Measurements from ENCODE around the gene PHLPP2. TPM values are rescaled to one million over a fixed set of nuclear protein-coding genes. Genes with fewer than 3 reads are reported as not detected.

The PHLPP2 gene
- total RNA-seq, 2 donors from 2014 or later = 9.9 to 13.3 TPM

DNA sequence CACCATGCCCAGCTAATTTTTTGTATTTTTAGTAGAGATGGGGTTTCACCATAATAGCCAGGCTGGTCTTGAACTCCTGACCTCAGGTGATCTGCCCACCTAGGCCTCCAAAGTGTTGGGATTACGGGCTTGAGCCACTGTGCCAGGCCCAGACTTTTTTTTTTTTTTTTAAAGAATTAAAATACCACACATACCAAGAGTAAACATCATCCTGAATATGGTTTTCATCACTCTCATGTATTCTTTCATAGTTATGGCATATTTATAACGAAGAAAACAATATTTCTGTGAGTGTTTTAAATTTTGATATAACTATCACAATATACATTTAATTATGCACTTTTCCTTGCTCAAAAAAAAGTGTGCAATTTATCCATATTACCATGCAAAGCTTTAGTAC is 50.3 kb downstream of the PHLPP2 start:
- H3K27ac Mint-ChIP-seq = no peak overlapping the region
- H3K4me3 Mint-ChIP-seq = no peak overlapping the region
- H3K36me3 Mint-ChIP-seq (ENCODE audit: insufficient read depth in 2 of 2) = peaks cover 0 to 13% of the 10 kb centered on the region in 2 donors
- H3K27me3 Mint-ChIP-seq (ENCODE audit: low read depth) = no peaks in the 10 kb centered on the region
- no peaks in the 10 kb centered on the region for H3K9me3 Mint-ChIP-seq
- DNase-seq (no peak), ATAC-seq (replicated peaks in 1 of 2) (no peak)
- H3K4me1 Mint-ChIP-seq (ENCODE audit: low read depth) = peaks cover 4% of the 10 kb centered on the region

DNA sequence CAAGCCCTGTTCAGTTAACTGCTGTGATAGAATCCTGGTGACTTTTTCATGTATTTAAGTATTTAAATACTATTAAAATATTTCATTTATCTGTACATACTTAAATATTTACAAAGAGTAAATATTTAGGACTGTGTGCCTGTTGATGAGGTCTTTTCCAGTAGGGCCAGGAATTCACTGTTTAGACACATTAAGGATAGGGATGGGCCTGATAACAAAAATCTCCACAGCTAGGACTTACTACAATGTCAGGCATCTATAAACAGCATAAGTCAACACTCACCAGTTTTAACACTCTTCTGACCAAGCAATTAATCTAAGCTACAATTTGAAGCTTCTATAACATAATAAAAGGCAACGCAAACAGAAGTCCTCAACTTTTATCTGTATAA is 50.9 kb downstream of the PHLPP2 start:
- H3K27me3 Mint-ChIP-seq (ENCODE audit: low read depth) = no peaks in the 10 kb centered on the region
- H3K36me3 Mint-ChIP-seq (ENCODE audit: insufficient read depth in 2 of 2) = peaks cover 0 to 14% of the 10 kb centered on the region in 2 donors
- no peaks in the 10 kb centered on the region for H3K9me3 Mint-ChIP-seq
- DNase-seq (no peak), ATAC-seq (replicated peaks in 1 of 2) (no peak)
- no peak overlapping the region for H3K27ac Mint-ChIP-seq
- H3K4me1 Mint-ChIP-seq (ENCODE audit: low read depth) = peaks cover 4% of the 10 kb centered on the region
- H3K4me3 Mint-ChIP-seq = no peak overlapping the region

DNA sequence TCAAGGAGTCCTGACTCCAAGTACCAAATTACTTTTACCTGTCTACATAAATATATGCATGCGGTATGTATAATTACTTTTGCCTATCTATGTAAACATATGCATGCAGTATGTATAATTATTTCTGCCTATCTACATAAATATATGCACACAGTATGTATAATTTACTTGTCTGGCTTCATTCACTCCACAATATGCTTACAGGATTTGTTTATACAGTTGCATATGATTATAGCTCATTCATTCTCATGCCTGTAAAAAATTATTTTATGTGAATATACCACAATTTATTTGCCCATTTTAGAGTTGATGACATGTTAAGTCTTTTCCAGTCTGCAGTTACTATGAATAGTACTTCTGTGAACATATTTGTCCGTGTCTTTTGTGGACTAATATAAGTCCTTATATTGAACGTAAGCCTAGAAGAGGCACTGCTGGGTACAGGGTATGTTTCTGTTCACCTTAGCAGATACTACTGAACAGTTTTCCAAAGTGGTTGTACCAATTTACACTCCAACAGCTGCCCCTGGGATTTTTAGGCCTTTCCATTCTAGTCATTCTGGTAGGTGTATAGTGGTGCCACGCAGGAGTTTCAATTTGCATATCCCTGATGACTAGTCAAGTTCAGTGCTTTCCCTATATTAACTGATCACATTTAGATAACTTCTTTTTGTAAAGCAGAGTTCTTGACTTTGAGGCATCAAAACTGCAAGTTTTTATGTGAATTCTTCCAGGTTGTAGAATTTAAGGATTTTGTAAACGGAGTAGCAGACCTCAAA is 51.5 kb downstream of the PHLPP2 start:
- Mint-ChIP-seq H3K27ac (no peak overlapping the region), H3K27me3 (ENCODE audit: low read depth) (no peaks in the 10 kb centered on the region), H3K36me3 (ENCODE audit: insufficient read depth in 2 of 2) (peaks cover 0 to 14% of the 10 kb centered on the region in 2 donors), H3K9me3 (no peaks in the 10 kb centered on the region), H3K4me1 (ENCODE audit: low read depth) (peaks cover 4% of the 10 kb centered on the region), H3K4me3 (no peak overlapping the region)
- ATAC-seq (replicated peaks in 1 of 2) = peak in 1 of 2 donors; percentile 66
- DNase-seq = peak in 1 of 2 donors; percentile 8

DNA sequence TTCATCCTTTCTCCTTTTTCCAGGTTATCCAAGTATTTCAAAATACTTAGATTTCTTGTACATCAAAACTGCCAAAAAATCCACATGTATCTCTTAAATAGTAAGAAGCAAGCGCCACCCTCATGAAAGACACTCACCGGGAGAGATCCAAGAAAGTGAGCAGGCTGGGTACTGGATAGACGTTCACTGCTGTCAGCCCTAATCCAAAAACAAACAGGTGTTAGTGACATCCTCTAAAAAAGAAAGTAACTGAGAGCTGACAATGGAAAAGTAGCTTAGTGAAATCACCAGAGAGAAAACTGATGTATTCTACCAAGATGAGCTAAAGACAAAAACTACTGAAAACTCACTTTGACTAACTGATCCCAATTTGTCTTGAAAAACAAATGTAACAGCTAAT is 52.4 kb downstream of the PHLPP2 start:
- Mint-ChIP-seq H3K9me3 (no peaks in the 10 kb centered on the region), H3K36me3 (ENCODE audit: insufficient read depth in 2 of 2) (peaks cover 0 to 13% of the 10 kb centered on the region in 2 donors), H3K27ac (no peak overlapping the region), H3K4me1 (ENCODE audit: low read depth) (peaks cover 4% of the 10 kb centered on the region), H3K27me3 (ENCODE audit: low read depth) (no peaks in the 10 kb centered on the region), H3K4me3 (no peak overlapping the region)
- DNase-seq (no peak), ATAC-seq (replicated peaks in 1 of 2) (no peak)

DNA sequence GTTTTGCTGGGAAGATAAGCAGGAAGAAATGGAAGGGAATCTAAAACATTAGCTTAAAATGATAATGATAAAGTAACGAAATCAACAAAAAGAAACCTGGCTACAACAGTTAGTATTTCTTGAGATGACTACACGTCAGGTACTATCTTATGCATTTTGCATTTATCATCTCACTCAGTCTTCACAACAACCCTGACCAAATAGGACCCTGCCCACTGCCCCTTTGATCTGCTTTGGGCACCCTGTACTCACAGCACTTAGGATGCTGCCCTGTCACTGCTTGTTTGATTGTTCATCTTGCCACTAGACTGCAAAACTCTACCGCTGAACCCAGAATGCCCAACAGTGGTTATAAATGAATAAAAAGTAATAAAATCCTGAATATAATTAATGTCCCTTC is 53.3 kb downstream of the PHLPP2 start:
- peaks cover 0 to 14% of the 10 kb centered on the region in 2 donors for H3K36me3 Mint-ChIP-seq (ENCODE audit: insufficient read depth in 2 of 2)
- no peak overlapping the region for H3K4me3 Mint-ChIP-seq
- no peaks in the 10 kb centered on the region for H3K9me3 Mint-ChIP-seq
- H3K27me3 Mint-ChIP-seq (ENCODE audit: low read depth) = no peaks in the 10 kb centered on the region
- H3K27ac Mint-ChIP-seq = no peak overlapping the region
- DNase-seq (no peak), ATAC-seq (replicated peaks in 1 of 2) (no peak)
- H3K4me1 Mint-ChIP-seq (ENCODE audit: low read depth) = peaks cover 4% of the 10 kb centered on the region

DNA sequence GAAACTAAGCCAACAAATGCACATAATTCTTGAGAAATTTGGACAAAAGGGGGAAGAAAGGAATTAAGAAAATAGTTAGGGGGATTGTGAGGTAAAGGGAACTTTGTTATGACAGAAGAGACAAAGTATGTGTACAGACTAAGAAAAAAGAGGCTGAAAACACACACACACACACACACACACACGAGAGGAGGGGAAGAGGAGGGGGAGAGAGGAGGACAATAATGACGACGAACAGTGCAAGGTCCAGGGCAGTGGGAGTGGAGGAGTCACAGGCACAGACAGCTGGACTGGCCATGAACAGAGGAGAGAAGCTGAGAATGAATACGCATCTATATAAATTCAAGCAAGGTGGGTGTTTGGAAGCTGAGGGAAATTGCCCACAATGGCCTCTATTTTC is 54.0 kb downstream of the PHLPP2 start:
- Mint-ChIP-seq H3K27ac (no peak overlapping the region), H3K9me3 (no peaks in the 10 kb centered on the region), H3K4me3 (no peak overlapping the region), H3K27me3 (ENCODE audit: low read depth) (no peaks in the 10 kb centered on the region), H3K36me3 (ENCODE audit: insufficient read depth in 2 of 2) (peaks cover 0 to 20% of the 10 kb centered on the region in 2 donors), H3K4me1 (ENCODE audit: low read depth) (peaks cover 4% of the 10 kb centered on the region)
- ATAC-seq (replicated peaks in 1 of 2) (no peak), DNase-seq (no peak)

DNA sequence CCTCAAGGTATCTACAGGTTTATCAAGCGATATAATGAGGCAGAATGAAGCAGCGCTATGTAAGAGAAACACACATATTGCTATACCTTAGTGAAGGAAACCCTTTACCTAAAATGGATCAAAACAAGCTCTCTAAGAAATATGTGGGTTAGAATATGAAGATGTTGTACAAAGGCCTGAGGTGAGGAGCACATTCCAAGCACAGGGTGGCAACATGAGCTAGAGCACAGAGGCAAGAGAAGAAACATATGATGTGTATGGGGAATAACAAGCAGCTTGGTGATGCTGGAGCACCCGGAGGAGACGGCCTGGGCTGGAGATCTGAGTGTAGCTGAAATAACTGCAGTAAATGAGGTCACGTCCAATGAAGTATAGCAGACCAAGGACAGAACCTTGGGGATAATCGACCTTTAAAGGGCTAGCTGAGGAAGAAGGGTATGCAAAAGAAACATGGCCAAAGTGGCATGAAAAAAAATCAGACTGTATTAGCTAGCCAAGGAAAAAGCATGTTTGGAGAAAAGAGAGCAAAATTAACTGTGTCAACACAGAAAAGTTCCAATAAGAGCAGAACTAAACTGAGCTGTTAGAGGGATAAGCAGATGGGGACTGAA is 54.5 kb downstream of the PHLPP2 start:
- ATAC-seq (replicated peaks in 1 of 2) (no peak), DNase-seq (no peak)
- Mint-ChIP-seq H3K4me1 (ENCODE audit: low read depth) (peaks cover 4% of the 10 kb centered on the region), H3K27ac (no peak overlapping the region), H3K4me3 (no peak overlapping the region), H3K9me3 (no peaks in the 10 kb centered on the region), H3K27me3 (ENCODE audit: low read depth) (no peaks in the 10 kb centered on the region), H3K36me3 (ENCODE audit: insufficient read depth in 2 of 2) (peaks cover 0 to 20% of the 10 kb centered on the region in 2 donors)

DNA sequence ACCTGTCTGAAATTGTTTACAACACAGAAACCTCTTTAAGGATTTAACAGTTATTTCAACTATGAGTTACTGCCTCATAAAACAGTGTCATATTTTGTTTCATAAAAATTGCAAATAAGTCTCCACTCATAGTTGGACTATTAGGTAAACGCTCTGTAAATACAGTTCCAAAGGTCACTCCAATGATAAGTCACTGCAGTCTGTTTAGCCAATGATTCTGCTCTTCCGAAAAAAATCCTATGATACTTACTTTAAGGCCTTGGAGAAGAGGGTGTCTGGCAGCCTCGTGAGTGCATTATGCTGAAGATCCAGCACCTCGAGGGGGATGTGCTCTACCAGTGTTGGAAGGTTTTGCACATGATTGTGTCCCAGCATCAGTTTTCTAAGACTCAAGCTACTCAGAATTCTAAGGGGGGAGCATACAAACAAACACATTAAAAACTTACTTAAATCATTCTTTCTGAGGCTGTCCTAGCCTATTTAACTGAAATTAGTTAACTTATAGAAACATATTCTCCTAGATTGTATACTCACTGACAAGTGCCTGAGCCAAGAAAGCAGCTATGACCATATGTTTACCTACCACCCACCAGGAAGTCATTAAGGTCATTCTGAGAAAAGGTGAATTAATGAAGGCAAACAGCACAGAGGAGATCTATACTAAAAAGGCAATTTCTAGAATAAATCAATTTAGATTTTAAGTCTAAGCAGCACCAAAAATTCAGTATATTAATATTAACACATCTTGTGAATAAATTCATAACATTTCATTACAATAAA is 57.4 kb downstream of the PHLPP2 start:
- no peak for ATAC-seq (replicated peaks in 1 of 2)
- no peak for DNase-seq
- Mint-ChIP-seq H3K4me3 (no peak overlapping the region), H3K27me3 (ENCODE audit: low read depth) (no peaks in the 10 kb centered on the region), H3K36me3 (ENCODE audit: insufficient read depth in 2 of 2) (peaks cover 0 to 17% of the 10 kb centered on the region in 2 donors), H3K4me1 (ENCODE audit: low read depth) (no peaks in the 10 kb centered on the region), H3K9me3 (no peaks in the 10 kb centered on the region), H3K27ac (no peak overlapping the region)

DNA sequence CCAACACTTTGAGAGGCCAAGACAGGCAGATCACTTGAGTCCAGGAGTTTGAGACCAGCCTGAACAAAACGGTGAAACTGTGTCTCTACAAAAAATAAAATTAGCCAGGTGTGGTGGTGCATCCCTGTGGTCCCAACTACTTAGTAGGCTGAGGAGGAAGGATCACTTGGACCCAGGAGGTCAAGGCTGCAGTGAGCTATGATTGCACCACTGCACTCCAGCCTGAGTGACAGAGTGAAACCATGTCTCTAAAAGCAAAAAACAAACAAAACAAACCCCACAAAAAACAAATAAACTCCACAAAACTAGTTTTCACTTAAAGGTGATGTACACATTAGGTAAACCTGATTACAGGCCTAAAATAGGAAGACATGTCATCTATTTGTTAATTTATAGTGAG is 58.2 kb downstream of the PHLPP2 start:
- DNase-seq (no peak), ATAC-seq (replicated peaks in 1 of 2) (no peak)
- H3K27me3 Mint-ChIP-seq (ENCODE audit: low read depth) = no peaks in the 10 kb centered on the region
- H3K36me3 Mint-ChIP-seq (ENCODE audit: insufficient read depth in 2 of 2) = peaks cover 0 to 14% of the 10 kb centered on the region in 2 donors
- no peaks in the 10 kb centered on the region for H3K9me3 Mint-ChIP-seq
- H3K27ac Mint-ChIP-seq = no peak overlapping the region
- H3K4me3 Mint-ChIP-seq = no peak overlapping the region
- H3K4me1 Mint-ChIP-seq (ENCODE audit: low read depth) = no peaks in the 10 kb centered on the region

DNA sequence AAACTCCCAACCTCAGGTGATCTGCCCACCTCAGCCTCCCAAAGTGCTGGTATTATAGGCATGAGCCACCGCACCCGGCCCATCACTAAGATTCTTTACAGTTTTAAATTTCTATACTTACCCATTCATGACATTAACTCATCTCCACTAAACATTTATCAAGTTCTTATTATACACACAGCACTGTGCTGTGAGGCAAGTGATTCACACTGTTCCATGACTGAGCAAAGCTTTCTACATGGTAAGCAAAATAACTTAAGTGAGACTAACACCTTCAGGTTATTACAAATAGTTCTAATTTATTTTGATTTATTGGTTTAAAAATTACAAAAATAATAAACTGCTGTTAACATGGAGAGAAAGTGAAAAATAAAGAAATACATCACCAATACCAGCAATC is 65.0 kb downstream of the PHLPP2 start:
- H3K36me3 Mint-ChIP-seq (ENCODE audit: insufficient read depth in 2 of 2) = peaks cover 0 to 3% of the 10 kb centered on the region in 2 donors
- H3K27me3 Mint-ChIP-seq (ENCODE audit: low read depth) = no peaks in the 10 kb centered on the region

DNA sequence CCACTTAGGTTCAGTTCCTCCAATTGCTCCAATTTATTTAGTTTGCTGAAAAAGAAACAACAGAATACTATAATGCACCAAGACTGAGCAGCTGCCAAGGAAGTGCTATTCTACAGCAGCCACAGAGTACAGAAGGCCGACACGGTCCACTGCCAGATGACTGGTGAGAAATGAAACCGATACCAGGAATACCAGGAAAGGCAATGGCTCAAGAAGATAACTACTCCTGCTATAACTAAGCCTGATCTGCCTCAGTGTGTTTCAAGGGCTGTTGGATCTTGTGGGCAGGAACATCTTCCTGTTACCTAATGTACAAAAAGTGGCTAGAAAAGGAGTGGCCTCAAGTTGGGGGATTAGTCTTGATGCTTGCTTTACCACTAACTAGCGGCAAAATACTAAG is 65.7 kb downstream of the PHLPP2 start:
- ATAC-seq (replicated peaks in 1 of 2) (no peak), DNase-seq (no peak)
- H3K27me3 Mint-ChIP-seq (ENCODE audit: low read depth) = no peaks in the 10 kb centered on the region
- no peaks in the 10 kb centered on the region for H3K9me3 Mint-ChIP-seq
- no peak overlapping the region for H3K4me3 Mint-ChIP-seq
- peaks cover 0 to 3% of the 10 kb centered on the region in 2 donors for H3K36me3 Mint-ChIP-seq (ENCODE audit: insufficient read depth in 2 of 2)
- no peak overlapping the region for H3K27ac Mint-ChIP-seq
- H3K4me1 Mint-ChIP-seq (ENCODE audit: low read depth) = no peaks in the 10 kb centered on the region

More for the DNA sequence above, 65.0 kb downstream of the PHLPP2 start:
- no peak overlapping the region for H3K27ac Mint-ChIP-seq
- no peaks in the 10 kb centered on the region for H3K4me1 Mint-ChIP-seq (ENCODE audit: low read depth)
- no peaks in the 10 kb centered on the region for H3K9me3 Mint-ChIP-seq
- no peak for ATAC-seq (replicated peaks in 1 of 2)
- DNase-seq = no peak
- no peak overlapping the region for H3K4me3 Mint-ChIP-seq

DNA sequence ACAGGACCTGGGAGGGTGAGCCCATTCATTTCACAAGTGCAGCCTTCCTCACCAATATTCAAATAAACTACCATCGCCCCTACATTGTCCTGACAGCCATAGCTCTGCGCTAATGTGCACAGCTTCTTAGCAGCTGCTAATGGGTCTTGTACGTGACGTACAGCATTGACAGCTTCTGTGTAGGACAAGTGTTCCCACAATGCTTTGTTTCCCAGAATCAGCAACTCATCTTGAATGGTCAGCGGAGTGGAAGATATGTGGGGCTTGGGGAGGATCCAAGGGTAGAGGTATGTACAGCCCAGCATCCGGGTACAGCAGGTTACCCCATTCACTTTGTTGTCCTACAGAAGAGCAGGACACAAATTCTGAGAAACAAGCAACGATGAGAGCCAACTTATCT is 74.8 kb downstream of the PHLPP2 start:
- no peaks in the 10 kb centered on the region for H3K27me3 Mint-ChIP-seq (ENCODE audit: low read depth)
- ATAC-seq (replicated peaks in 1 of 2) = no peak
- H3K36me3 Mint-ChIP-seq (ENCODE audit: insufficient read depth in 2 of 2) = no peaks in the 10 kb centered on the region
- no peak for DNase-seq
- no peaks in the 10 kb centered on the region for H3K4me1 Mint-ChIP-seq (ENCODE audit: low read depth)
- H3K9me3 Mint-ChIP-seq = no peaks in the 10 kb centered on the region
- H3K27ac Mint-ChIP-seq = no peak overlapping the region
- H3K4me3 Mint-ChIP-seq = no peak overlapping the region

DNA sequence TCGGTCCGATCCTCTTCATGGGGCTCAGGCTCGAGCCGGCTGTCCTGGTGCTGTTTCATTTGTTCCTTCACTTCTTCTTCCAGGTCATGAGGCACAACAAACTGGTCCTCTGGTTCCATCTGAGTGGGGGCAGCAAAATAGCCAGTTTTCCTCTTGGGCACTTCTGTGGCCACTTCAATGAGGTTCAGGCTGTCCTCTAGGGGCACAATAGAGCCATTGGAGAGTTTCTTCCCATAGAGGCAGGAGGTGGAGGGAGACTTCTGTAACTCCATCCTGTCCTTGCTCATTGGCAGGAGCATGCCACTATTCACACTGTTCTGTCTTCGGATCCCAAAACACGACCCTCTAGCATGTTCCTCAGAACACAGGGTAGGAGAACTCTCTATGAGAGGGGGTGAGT is 75.6 kb downstream of the PHLPP2 start:
- Mint-ChIP-seq H3K36me3 (ENCODE audit: insufficient read depth in 2 of 2) (no peaks in the 10 kb centered on the region), H3K4me3 (no peak overlapping the region), H3K27ac (no peak overlapping the region), H3K4me1 (ENCODE audit: low read depth) (no peaks in the 10 kb centered on the region), H3K27me3 (ENCODE audit: low read depth) (no peaks in the 10 kb centered on the region), H3K9me3 (no peaks in the 10 kb centered on the region)
- DNase-seq (no peak), ATAC-seq (replicated peaks in 1 of 2) (no peak)
